Astrocyte (in vitro differentiated cells and primary cell): ENCODE data around the gene ESPNL. TPM values are rescaled to one million over a fixed set of nuclear protein-coding genes. Genes with fewer than 3 reads are reported as not detected.
A peak's percentile ranks its signal among the peaks of the same experiment; 100 is the strongest.

Experiments
- DNase-seq: peaks from one replicate; pipeline ENCODE4 v3.0.0-alpha.2; 2010; ENCODE audit warnings: low read depth
- FAIRE-seq: peaks from 2 replicates; lab custom pipeline; 2011; peaks lifted over from hg19 to GRCh38; lab: Jason Lieb, UNC
- H2AFZ ChIP-seq: 2 replicates; pipeline ENCODE4 v1.6.0; 2012; ENCODE audit warnings: low read depth, low read length, inconsistent platforms
- H3K27ac ChIP-seq: 2 replicates; pipeline ENCODE4 v1.5.1; 2011; ENCODE audit warnings: low read depth, low read length, inconsistent platforms
- H3K27me3 ChIP-seq: 2 replicates; pipeline ENCODE4 v1.6.0; 2011; ENCODE audit warnings: low read length, inconsistent platforms; ENCODE audit not compliant: insufficient read depth
- H3K36me3 ChIP-seq: 2 replicates; pipeline ENCODE4 v1.5.1; 2011; ENCODE audit warnings: low read length, inconsistent platforms; ENCODE audit not compliant: insufficient read depth
- H3K4me1 ChIP-seq: 2 replicates; pipeline ENCODE4 v1.5.1; 2011; ENCODE audit warnings: low read length, inconsistent platforms; ENCODE audit not compliant: insufficient read depth
- H3K4me2 ChIP-seq: 2 replicates; pipeline ENCODE4 v1.6.0; 2012; ENCODE audit warnings: low read length, inconsistent platforms
- H3K4me3 ChIP-seq: 2 replicates; pipeline ENCODE4 v1.5.1; 2011; ENCODE audit warnings: low read depth, mild to moderate bottlenecking, low read length, inconsistent platforms; ENCODE audit not compliant: insufficient read depth
- H3K79me2 ChIP-seq: 2 replicates; pipeline ENCODE4 v1.6.0; 2012; ENCODE audit warnings: mild to moderate bottlenecking, low read length, inconsistent platforms; ENCODE audit not compliant: insufficient read depth
- H3K9ac ChIP-seq: 2 replicates; pipeline ENCODE4 v1.6.0; 2012; ENCODE audit warnings: mild to moderate bottlenecking, low read length, inconsistent platforms
- H3K9me3 ChIP-seq: 2 replicates; pipeline ENCODE4 v1.5.1; 2012; ENCODE audit warnings: low read depth, mild to moderate bottlenecking, low read length, inconsistent platforms; ENCODE audit not compliant: insufficient read depth
- H4K20me1 ChIP-seq: 2 replicates; pipeline ENCODE4 v1.6.0; 2012; ENCODE audit warnings: low read length, inconsistent platforms; ENCODE audit not compliant: insufficient read depth
- H3K27ac Mint-ChIP-seq: one replicate; pipeline ENCODE4 v1.8.0; 2021; ENCODE audit warnings: mild to moderate bottlenecking, mixed read lengths; ENCODE audit not compliant: unreplicated experiment
- H3K27me3 Mint-ChIP-seq: one replicate; pipeline ENCODE4 v1.8.0; 2021; ENCODE audit warnings: low read depth, mixed read lengths; ENCODE audit not compliant: unreplicated experiment
- H3K36me3 Mint-ChIP-seq: one replicate; pipeline ENCODE4 v1.8.0; 2021; ENCODE audit warnings: low read depth, mixed read lengths; ENCODE audit not compliant: unreplicated experiment
- H3K4me1 Mint-ChIP-seq: one replicate; pipeline ENCODE4 v1.8.0; 2021; ENCODE audit warnings: low read depth, mixed read lengths; ENCODE audit not compliant: unreplicated experiment
- H3K4me3 Mint-ChIP-seq: one replicate; pipeline ENCODE4 v1.8.0; 2021; ENCODE audit warnings: mild to moderate bottlenecking, moderate library complexity, mixed read lengths; ENCODE audit not compliant: unreplicated experiment
- H3K9me3 Mint-ChIP-seq: one replicate; pipeline ENCODE4 v1.8.0; 2021; ENCODE audit warnings: mild to moderate bottlenecking, mixed read lengths; ENCODE audit not compliant: unreplicated experiment
- EZH2 ChIP-seq: IDR thresholded peaks from 2 replicates; pipeline ENCODE4 v1.6.1; 2012; ENCODE audit warnings: mild to moderate bottlenecking, low read length, inconsistent platforms; ENCODE audit not compliant: insufficient read depth
- total RNA-seq: library from RNA; stranded (reverse); gene quantifications from 2 replicates; pipeline ENCODE4 v1.2.1, GENCODE V29; 2021
- TF ChIP-seq, protein P1 (sequence below): IDR thresholded peaks from 2 replicates; pipeline ENCODE4 v1.5.1; 2011; ENCODE audit warnings: low read depth, mild to moderate bottlenecking, inconsistent platforms, low read length, moderate library complexity; ENCODE audit not compliant: insufficient read depth

ESPNL gene
- total RNA-seq, 1 donor from 2014 or later, result not detected

DNA sequence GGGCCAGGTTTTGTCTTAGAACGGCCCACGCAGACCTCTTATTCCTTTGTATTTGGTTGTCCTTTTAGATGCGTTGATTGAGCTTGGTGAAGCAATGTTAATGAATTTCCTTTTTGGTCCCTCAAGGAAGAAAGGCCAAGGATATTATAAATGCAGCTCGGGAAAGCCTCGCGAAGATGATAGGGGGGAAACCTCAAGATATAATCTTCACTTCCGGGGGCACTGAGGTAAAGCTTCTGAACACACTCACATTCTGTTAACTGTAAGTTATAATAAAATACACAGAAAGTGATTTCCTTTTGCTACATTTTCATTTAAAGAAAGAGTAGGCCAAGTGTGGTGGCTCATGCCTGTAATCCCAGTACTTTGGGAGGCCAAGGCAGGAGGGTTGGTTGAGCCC is 32.2 kb upstream of the ESPNL start:
- Mint-ChIP-seq H3K27me3 (no peaks in the 10 kb centered on the region), H3K36me3 (peaks cover 22% of the 10 kb centered on the region), H3K4me1 (no peaks in the 10 kb centered on the region), H3K9me3 (peaks cover 4% of the 10 kb centered on the region), H3K4me3 (no peak overlapping the region), H3K27ac (no peak overlapping the region)
- no peak overlapping the region for H3K27ac ChIP-seq
- no peak overlapping the region for H3K4me3 ChIP-seq
- H2AFZ ChIP-seq, result no peak overlapping the region
- peaks cover 2% of the 10 kb centered on the region for H3K36me3 ChIP-seq
- DNase-seq (no peak), FAIRE-seq (no peak)
- H3K9ac ChIP-seq, result no peak overlapping the region
- H3K9me3 ChIP-seq, result no peaks in the 10 kb centered on the region
- no peak overlapping the region for H3K4me2 ChIP-seq
- H3K79me2 ChIP-seq, result no peaks in the 10 kb centered on the region
- no peaks in the 10 kb centered on the region for H3K4me1 ChIP-seq
- H3K27me3 ChIP-seq, result no peaks in the 10 kb centered on the region
- no peaks in the 10 kb centered on the region for H4K20me1 ChIP-seq
- TF ChIP-seq, protein P1, sequence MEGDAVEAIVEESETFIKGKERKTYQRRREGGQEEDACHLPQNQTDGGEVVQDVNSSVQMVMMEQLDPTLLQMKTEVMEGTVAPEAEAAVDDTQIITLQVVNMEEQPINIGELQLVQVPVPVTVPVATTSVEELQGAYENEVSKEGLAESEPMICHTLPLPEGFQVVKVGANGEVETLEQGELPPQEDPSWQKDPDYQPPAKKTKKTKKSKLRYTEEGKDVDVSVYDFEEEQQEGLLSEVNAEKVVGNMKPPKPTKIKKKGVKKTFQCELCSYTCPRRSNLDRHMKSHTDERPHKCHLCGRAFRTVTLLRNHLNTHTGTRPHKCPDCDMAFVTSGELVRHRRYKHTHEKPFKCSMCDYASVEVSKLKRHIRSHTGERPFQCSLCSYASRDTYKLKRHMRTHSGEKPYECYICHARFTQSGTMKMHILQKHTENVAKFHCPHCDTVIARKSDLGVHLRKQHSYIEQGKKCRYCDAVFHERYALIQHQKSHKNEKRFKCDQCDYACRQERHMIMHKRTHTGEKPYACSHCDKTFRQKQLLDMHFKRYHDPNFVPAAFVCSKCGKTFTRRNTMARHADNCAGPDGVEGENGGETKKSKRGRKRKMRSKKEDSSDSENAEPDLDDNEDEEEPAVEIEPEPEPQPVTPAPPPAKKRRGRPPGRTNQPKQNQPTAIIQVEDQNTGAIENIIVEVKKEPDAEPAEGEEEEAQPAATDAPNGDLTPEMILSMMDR, result no peak
- no peak for TF ChIP-seq EZH2

DNA sequence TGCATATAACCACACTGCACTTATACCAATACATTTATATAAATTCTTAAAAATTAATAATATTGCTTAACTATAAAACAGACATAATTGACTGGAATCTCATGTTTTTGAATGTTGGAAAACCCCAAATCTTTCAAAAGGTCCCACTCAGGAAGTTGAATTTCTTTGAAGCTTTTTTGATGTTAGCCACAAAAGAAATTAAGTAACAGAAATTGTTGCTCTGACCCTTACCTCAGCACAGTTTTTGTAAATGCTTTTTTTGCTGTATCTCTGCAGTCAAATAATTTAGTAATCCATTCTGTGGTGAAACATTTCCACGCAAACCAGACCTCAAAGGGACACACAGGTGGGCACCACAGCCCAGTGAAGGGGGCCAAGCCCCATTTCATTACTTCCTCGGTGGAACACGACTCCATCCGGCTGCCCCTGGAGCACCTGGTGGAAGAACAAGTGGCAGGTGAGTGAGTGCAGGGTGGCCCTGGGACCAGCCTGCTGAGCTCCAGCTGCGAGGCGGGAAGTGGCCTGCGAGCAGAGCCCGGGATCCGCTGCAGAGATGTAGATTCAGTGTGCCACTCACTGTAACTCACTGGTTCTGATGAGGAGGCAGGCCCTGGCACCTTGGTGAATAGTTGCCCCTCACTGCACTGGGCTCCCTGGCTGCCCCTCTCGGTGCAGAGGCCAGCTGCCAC is 31.0 kb upstream of the ESPNL start:
- Histone ChIP-seq H3K36me3 (peaks cover 2% of the 10 kb centered on the region), H3K4me2 (no peak overlapping the region), H3K4me1 (no peaks in the 10 kb centered on the region), H2AFZ (no peak overlapping the region), H3K27ac (no peak overlapping the region), H3K27me3 (no peaks in the 10 kb centered on the region), H3K4me3 (no peak overlapping the region), H4K20me1 (no peaks in the 10 kb centered on the region), H3K79me2 (no peaks in the 10 kb centered on the region), H3K9ac (no peak overlapping the region), H3K9me3 (no peaks in the 10 kb centered on the region)
- Mint-ChIP-seq H3K9me3 (peaks cover 5% of the 10 kb centered on the region), H3K27ac (no peak overlapping the region), H3K27me3 (no peaks in the 10 kb centered on the region), H3K4me3 (no peak overlapping the region), H3K36me3 (peaks cover 27% of the 10 kb centered on the region), H3K4me1 (no peaks in the 10 kb centered on the region)
- FAIRE-seq (no peak), DNase-seq (no peak)
- TF ChIP-seq, protein P1, result no peak
- no peak for TF ChIP-seq EZH2

DNA sequence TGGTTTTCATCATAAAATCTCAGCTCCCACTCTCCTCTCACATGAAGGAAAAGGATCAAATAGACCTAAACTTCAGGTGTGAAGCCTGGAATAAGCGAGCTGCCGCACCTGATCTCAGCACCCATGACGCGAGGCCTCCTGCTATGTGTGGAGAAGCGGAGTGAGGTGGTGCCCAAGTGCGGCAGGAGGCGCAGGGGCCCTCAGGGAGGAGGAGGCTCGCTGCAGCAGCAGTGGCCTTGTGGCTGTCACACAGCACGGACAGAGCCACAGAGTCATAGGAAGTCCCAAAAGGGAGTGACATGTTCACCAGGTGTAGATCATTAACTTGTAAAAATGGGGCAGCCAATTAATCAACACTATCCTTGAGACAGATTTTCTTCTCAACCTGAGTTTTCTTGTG is 30.3 kb upstream of the ESPNL start:
- Histone ChIP-seq H3K79me2 (no peaks in the 10 kb centered on the region), H4K20me1 (no peaks in the 10 kb centered on the region), H3K4me3 (no peak overlapping the region), H3K4me2 (no peak overlapping the region), H2AFZ (no peak overlapping the region), H3K9me3 (no peaks in the 10 kb centered on the region), H3K4me1 (no peaks in the 10 kb centered on the region), H3K27me3 (no peaks in the 10 kb centered on the region), H3K9ac (no peak overlapping the region), H3K36me3 (peaks cover 2% of the 10 kb centered on the region), H3K27ac (no peak overlapping the region)
- Mint-ChIP-seq H3K27me3 (no peaks in the 10 kb centered on the region), H3K36me3 (peaks cover 27% of the 10 kb centered on the region), H3K4me3 (no peak overlapping the region), H3K27ac (peak overlapping the region; percentile 41), H3K4me1 (no peaks in the 10 kb centered on the region), H3K9me3 (peaks cover 5% of the 10 kb centered on the region)
- TF ChIP-seq, protein P1, result no peak
- no peak for TF ChIP-seq EZH2
- DNase-seq (no peak), FAIRE-seq (no peak)
